ENCODE data around the gene IL18R1.

Gene IL18R1

GRCh38 chr2:102435741-102436140 lies 80.1 kb downstream of the IL18R1 start:
- DNase-seq: no peak

- peak; percentile 4 for DNase-seq
These were observed 80.7 kb downstream of the IL18R1 start for GRCh38 chr2:102436323-102436722.

GRCh38 chr2:102437122-102437521 lies 81.5 kb downstream of the IL18R1 start:
- DNase-seq: no peak

GRCh38 chr2:102438111-102438510 lies 82.5 kb downstream of the IL18R1 start:
- no peak for DNase-seq

- DNase-seq: no peak
These were observed 83.0 kb downstream of the IL18R1 start for GRCh38 chr2:102438578-102438977.

GRCh38 chr2:102439065-102439695 lies 83.6 kb downstream of the IL18R1 start:
- DNase-seq: no peak

- DNase-seq: no peak
These were observed 87.6 kb downstream of the IL18R1 start for GRCh38 chr2:102442967-102443828.

- no peak for DNase-seq
These were observed 88.6 kb downstream of the IL18R1 start for GRCh38 chr2:102444233-102444632.

- no peak for DNase-seq
These were observed 91.3 kb downstream of the IL18R1 start for GRCh38 chr2:102446936-102447335.

Measured in midbrain (tissue), 1 donor.